HG02870 (cell line): ENCODE measurements around the gene PIEZO1.
"Not testable (repeated sequence)": the region's sequence is repeated elsewhere in the genome, so short reads cannot be mapped to it uniquely, and the experiment has no call there.

ENCODE experiments used
- ATAC-seq: cut with Tn5 transposase; IDR thresholded peaks from one replicate; pipeline ENCODE4 v1.9.1; 2021; ENCODE audit warnings: mild to moderate bottlenecking, moderate library complexity; ENCODE audit not compliant: unreplicated experiment

PIEZO1 gene

DNA sequence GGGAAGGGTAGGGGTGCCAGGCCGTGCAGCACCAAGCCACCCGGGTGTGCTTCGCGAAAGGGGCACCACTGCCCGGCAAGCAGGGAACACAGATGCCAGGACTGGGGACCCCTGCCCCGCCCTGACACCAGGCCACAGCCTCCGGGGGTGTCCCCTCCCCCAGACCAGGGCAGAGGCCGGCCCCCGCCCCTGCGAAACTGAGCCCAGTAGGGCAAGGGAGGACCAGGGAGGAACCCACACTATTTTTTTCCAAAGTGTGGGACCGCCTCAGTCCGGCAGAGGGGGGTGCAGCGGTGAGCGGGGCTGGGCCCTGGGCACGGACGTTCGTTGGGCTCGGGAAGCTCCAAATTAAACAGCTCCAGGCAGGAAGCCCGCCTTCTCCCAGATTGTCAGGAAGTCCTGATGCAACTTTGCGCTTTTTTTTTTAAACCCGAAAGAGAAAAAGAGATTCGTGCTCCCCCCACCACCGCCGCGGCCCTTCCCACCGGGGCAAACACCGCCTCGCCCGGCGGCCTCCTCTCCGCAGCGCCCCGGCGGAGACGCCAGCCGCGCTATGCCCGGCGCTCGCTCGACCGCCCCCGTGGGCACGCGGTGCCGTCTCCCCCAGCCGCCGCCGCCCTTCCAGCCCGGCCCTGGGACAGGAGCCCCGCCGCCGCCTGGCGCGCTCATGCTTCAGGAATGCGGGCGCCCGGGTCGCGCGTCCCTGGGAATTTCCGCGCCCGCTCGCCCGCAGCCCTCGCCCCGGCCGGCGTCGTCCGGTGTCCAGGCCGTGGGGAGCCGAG, 755 bp downstream of the PIEZO1 start:
- no peak for ATAC-seq

- no peak for ATAC-seq
Measured at GRCh38 chr16:88783391-88784073, 1.5 kb downstream of the PIEZO1 start.

GRCh38 chr16:88782454-88783390, 2.3 kb downstream of the PIEZO1 start:
- ATAC-seq = no peak

DNA sequence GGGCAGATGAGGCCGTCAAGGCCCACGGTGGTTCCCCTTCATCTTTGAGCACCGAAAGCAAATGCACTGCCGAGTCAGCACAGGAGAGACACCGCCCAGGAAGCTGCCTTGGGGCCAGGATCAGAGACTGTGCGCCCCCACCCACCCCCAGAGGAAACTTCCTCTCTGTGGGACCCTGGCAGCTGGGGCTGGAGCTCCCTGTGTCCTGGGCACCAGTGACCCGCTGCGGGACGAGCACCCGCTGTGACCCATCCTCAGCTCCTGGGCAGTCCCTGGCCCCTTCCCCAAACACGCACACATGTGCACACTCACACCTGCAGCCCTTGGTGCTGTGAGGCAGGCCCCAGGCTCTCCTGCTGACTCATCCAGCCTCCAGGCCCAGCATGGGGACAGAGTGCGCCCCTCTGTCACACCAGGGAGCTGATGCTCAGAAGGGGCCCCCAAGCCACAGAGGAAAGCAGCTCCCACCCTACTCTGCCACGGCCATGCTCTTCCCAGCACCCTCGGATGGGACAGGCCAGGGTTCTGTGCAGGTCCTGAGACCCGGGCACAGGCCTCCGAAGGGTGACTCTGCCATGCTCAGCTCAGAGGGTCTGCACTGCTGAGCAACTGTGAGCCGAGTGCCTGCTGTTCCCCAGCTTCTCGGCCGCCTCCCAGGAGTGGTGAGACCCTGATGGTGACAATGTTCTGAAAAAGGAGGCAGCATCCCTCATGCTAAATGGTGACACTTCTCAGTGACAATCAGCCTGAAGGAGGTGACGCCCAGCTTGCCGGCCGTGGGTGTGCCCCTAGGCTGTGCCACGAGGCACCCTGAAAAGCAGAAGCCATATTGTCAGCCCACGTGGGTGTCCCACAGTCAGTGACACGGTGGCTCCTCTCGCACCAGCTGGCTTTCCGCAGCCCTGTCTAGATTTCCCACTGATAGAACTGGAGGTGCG, 3.6 kb downstream of the PIEZO1 start:
- no peak for ATAC-seq

DNA sequence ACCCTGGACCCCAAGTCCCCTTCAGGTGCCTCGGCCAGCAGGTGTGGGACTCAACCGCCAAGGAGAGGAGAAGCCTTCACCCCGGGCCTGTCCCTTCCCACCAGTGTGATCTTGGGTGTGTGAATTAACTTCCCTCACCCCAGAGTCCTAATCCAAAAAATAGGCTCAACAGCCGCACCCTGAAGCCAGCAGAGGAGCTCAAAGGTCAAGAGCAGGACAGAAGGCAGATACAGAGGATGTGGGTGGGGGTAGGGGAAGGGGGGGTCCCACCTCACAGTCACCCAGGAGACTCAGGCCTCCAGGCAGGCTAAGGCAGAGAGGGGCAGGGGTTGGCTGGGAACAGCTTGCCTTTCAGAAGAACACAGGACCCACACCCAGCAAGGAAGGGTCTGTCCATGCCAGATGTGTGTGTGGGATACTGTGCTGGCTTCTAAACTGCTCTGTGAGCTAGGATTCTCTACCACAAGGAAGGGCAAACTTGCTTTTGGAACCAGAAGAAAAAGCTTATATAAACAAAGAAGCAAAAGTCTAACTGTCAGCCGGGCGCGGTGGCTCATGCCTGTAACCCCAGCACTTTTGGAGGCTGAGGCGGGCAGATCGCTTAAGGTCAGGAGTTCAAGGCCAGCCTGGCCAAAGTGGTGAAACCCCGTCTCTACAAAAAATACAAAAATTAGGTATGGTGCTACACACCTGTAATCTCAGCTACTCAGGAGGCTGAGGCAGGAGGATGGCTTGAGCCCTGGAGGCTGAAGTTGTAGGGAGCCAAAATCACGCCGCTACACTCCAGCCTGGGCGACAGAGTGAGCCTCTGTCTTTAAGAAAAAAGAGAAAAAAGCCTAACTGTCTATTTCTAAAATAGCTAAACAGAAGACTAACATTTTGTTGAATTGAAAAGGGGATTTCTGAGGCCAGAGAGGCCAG, 4.6 kb downstream of the PIEZO1 start:
- ATAC-seq = no peak

DNA sequence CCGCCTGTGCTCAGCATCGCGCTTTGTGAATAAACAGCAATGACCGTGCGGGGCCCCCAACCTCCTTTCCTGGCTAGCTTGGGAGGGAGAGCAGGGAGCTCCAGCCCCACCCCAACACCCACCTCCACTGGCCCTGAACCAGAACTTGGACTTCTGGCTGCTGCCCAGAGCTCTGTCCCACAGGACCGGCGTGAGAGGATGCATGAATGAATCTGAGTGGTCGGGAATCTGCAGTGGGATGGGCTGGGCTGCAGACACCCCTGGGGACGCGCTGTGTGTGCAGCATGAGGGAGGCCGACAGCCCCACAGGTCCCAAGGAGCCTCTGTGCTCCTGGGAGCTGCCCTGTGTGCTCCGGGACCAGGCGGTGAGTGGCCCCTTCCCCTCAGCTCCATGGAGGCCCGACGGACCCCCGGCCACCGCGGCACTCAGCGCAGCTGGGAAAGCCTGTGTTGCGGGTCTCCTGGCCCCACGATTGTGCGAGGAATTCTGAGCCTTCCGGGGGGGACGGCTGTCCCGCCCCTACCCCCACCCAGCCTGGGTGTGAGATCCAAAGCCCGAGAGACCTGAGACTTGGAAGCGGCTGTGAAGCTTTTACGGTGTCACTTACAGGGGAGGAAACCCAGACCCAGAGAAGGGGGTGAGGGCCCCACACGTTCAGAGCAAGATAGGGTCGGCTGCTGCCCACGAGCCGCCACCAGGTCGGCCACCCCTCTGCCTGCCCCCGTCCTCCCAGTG, 5.4 kb downstream of the PIEZO1 start:
- no peak for ATAC-seq

DNA sequence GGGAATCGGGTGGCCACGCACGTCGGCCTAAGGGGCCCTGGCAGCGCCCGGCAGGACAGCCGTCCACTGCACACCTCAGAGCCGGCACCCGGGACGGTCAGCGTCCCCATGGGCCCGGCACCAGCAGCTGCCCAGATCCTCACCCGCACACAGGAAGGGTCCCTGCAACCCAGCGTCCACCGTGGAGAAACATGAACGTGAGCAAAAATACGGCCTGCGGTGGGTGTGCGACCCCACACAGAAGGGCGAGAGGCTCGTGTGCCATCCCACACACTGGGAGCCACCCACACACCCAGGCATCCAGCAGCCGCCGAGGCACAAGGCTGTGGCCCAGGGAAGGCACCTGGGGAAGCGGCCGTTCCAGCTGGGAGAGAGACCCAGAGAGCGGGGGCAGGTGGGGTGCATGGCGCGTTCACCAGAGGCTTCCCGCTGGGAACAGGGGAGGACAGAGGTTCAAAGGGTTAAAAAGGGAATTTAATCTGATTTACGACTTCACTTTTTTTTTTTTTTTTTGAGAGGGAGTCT, 6.4 kb downstream of the PIEZO1 start:
- no peak for ATAC-seq

GRCh38 chr16:88778271-88778525, 6.8 kb downstream of the PIEZO1 start:
- no peak for ATAC-seq

- ATAC-seq = no peak
Measured at GRCh38 chr16:88777471-88778270, 7.3 kb downstream of the PIEZO1 start.

- ATAC-seq = no peak
Measured at GRCh38 chr16:88775825-88776224, 9.2 kb downstream of the PIEZO1 start.

DNA sequence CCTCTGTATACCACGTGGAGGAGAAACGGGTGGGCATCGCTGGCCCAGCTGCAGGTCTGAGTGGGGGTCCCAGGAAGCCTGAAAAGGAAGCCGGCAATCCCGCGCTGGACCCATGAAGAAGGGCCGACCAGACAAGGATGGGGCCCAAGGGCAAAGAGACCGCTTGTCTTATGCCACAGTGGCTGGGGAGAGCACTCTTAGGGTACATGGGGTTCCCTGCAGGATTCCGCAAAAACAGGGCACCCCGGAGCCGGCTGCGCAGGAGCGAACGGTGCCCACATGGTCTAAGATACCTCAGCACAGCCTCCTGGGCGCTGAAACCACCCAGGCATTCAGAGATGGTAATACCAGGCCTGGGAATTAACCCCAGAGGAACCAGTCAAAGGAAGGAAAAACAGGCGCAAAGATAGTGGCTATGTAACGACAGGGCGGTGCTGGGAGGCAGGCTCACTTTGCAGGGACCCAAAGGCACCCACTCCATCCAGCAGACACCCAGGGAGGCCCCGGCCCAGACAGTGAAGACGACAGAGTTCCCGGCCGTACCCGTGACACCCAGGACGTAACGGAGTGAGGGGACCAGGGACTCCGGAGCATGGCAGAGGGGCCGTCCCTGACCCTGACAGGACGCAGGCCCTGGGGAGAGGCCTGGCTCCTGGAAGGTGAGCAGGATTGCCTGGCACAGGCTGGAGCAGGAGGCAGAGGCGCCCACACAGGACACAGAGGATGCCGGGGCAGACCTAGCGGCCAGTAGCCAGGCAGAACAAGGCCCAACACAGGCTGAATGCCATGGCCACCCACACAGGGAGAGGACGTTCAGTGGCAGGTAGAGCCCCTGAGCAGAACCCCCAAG, 10.3 kb downstream of the PIEZO1 start:
- ATAC-seq = no peak

- no peak for ATAC-seq
Measured at GRCh38 chr16:88773812-88774291, 11.2 kb downstream of the PIEZO1 start.

- no peak for ATAC-seq
Measured at GRCh38 chr16:88772871-88773811, 11.9 kb downstream of the PIEZO1 start.

DNA sequence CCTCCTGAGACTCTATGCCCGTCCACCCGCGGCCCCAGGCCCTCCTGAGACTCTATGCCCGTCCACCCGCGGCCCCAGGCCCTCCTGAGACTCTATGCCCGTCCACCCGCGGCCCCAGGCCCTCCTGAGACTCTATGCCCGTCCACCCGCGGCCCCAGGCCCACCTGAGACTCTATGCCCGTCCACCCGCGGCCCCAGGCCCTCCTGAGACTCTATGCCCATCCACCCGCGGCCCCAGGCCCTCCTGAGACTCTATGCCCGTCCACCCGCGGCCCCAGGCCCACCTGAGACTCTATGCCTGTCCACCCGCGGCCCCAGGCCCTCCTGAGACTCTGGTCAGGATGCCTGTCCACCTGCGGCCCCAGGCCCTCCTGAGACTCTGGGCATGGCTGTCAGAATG, 13.2 kb downstream of the PIEZO1 start:
- ATAC-seq = not testable (repeated sequence)

- ATAC-seq = no peak
Measured at GRCh38 chr16:88771294-88771772, 13.7 kb downstream of the PIEZO1 start.
